GM08714 (cell line): ENCODE results near the gene CHST6.
"Not testable (repeated sequence)": the region's sequence is repeated elsewhere in the genome, so short reads cannot be mapped to it uniquely, and the experiment has no call there.

Source experiments
- H3K4me3 ChIP-seq: fragments of 200-500 bp; sonication (Bioruptor generic); 2 replicates; pipeline ENCODE4 v1.5.1; 2014; ENCODE audit warnings: mild to moderate bottlenecking, low read length, inconsistent platforms
- ZNF274 ChIP-seq: IDR thresholded peaks from 2 replicates; pipeline ENCODE4 v1.6.1; 2012; ENCODE audit warnings: mild to moderate bottlenecking, low read depth, low read length

CHST6 gene

GRCh38 chr16:75455677-75456076, 39.6 kb downstream of the CHST6 start:
- TF ChIP-seq ZNF274 = no peak
- no peak overlapping the region for H3K4me3 ChIP-seq

GRCh38 chr16:75452464-75453190, 42.6 kb downstream of the CHST6 start:
- TF ChIP-seq ZNF274 = no peak
- no peak overlapping the region for H3K4me3 ChIP-seq

GRCh38 chr16:75446416-75446815, 48.8 kb downstream of the CHST6 start:
- no peak for TF ChIP-seq ZNF274
- no peak overlapping the region for H3K4me3 ChIP-seq

- no peak for TF ChIP-seq ZNF274
Observed at GRCh38 chr16:75445298-75445697, 49.9 kb downstream of the CHST6 start.

GRCh38 chr16:75443298-75443697, 51.9 kb downstream of the CHST6 start:
- H3K4me3 ChIP-seq = no peak overlapping the region
- no peak for TF ChIP-seq ZNF274

More at GRCh38 chr16:75445298-75445697, 49.9 kb downstream of the CHST6 start:
- no peak overlapping the region for H3K4me3 ChIP-seq

- TF ChIP-seq ZNF274 = no peak
- H3K4me3 ChIP-seq = peak overlapping the region; percentile 75
Observed at GRCh38 chr16:75433732-75434413, 61.4 kb downstream of the CHST6 start.

- H3K4me3 ChIP-seq = peak within 1 kb of the TSS; percentile 75
- no peak for TF ChIP-seq ZNF274
Observed at GRCh38 chr16:75432828-75433731, 62.2 kb downstream of the CHST6 start, which contains the start of gene CFDP1. CFDP1 (minus strand) TSS chr16:75433503; CDS start chr16:75433352, 151 bp downstream.

- no peak for TF ChIP-seq ZNF274
- H3K4me3 ChIP-seq = no peak overlapping the region
Observed at GRCh38 chr16:75429621-75430403, 65.4 kb downstream of the CHST6 start.

GRCh38 chr16:75426524-75426923, 68.7 kb downstream of the CHST6 start:
- not testable (repeated sequence) for H3K4me3 ChIP-seq

GRCh38 chr16:75424105-75424762, 71.0 kb downstream of the CHST6 start:
- not testable (repeated sequence) for H3K4me3 ChIP-seq

GRCh38 chr16:75423723-75424104, 71.5 kb downstream of the CHST6 start:
- TF ChIP-seq ZNF274 = no peak
- no peak overlapping the region for H3K4me3 ChIP-seq
